A549 (cell line): Measurements from ENCODE around the gene SMAD6. TPM values are rescaled to one million over a fixed set of nuclear protein-coding genes. Genes with fewer than 3 reads are reported as not detected.

Source experiments
- ATAC-seq, 2 experiments: fragments of 200-7000 bp in 1 of 2; fragments of >200 bp in 1 of 2; cut with Nextera tagmentation in 1 of 2; cut with Tn5 transposase in 1 of 2; 3 replicates each; pipeline versions ENCODE4 v1.8.0 to v1.9.1; 2018 to 2020; ENCODE audit warnings: mild to moderate bottlenecking in 1 of 2, moderate library complexity in 1 of 2
- CTCF ChIA-PET: fragments of 300-600 bp; sonication (Branson Sonifier 250); formaldehyde crosslinking; extraction: SDS; loops from one replicate; lab custom pipeline; 2021; ENCODE audit warnings: antibody characterized with exemption, inconsistent platforms; lab: Yijun Ruan, JAX
- POLR2A ChIA-PET: fragments of 350-600 bp; formaldehyde crosslinking; extraction: SDS; loops from one replicate; lab custom pipeline; 2021; ENCODE audit warnings: antibody characterized with exemption, inconsistent platforms; lab: Yijun Ruan, JAX
- DNase-seq, 2 experiments: peaks; one replicate each; pipeline versions ENCODE4 v3.0.0 to v3.0.0-alpha.2; 2011 to 2016; ENCODE audit warnings: low read depth in 1 of 2, low spot score in 1 of 2
- FAIRE-seq: peaks from 2 replicates; lab custom pipeline; 2011; peaks lifted over from hg19 to GRCh38; lab: Jason Lieb, UNC
- H3K27ac ChIP-seq, 2 experiments: fragments of >200 bp; sonication (Bioruptor Twin); formaldehyde crosslinking; 3 replicates each; pipeline ENCODE4 v1.5.1; 2016 to 2017
- H3K4me1 ChIP-seq: fragments of >200 bp; sonication (Bioruptor Twin); formaldehyde crosslinking; 3 replicates; pipeline ENCODE4 v1.6.1; 2016
- H3K4me2 ChIP-seq: fragments of >200 bp; sonication (Bioruptor Twin); formaldehyde crosslinking; 3 replicates; pipeline ENCODE4 v1.6.1; 2016
- H3K4me3 ChIP-seq: fragments of >200 bp; sonication (Bioruptor Twin); formaldehyde crosslinking; 3 replicates; pipeline ENCODE4 v1.5.1; 2016
- H3K9me3 ChIP-seq: fragments of >200 bp; sonication (Bioruptor Twin); formaldehyde crosslinking; 3 replicates; pipeline ENCODE4 v1.6.1; 2016
- CBX8 ChIP-seq: fragments of 200-600 bp; sonication (generic); IDR thresholded peaks from 2 replicates; pipeline ENCODE4 v1.6.1; 2016
- CEBPB ChIP-seq, 2 experiments: fragments of >200 bp in 1 of 2; sonication (Bioruptor Twin) in 1 of 2; formaldehyde crosslinking in 1 of 2; IDR thresholded peaks; 2 replicates each; pipeline ENCODE4 v1.6.1; 2012 to 2016
- E2F6 ChIP-seq: IDR thresholded peaks from 2 replicates; pipeline ENCODE4 v1.6.1; 2012; ENCODE audit warnings: low read depth, borderline replicate concordance
- EP300 ChIP-seq, 2 experiments: fragments of >200 bp; sonication (Bioruptor Twin); formaldehyde crosslinking; IDR thresholded peaks; 2 replicates in 1 of 2; 3 replicates in 1 of 2; pipeline ENCODE4 v1.6.1; 2016 to 2017
- FOSB ChIP-seq: fragments of 250-450 bp; sonication (Bioruptor Pico); IDR thresholded peaks from 2 replicates; pipeline ENCODE4 v1.5.0; 2020; ENCODE audit warnings: mild to moderate bottlenecking, moderate library complexity
- HEYL ChIP-seq: fragments of 250-450 bp; sonication (Bioruptor Pico); IDR thresholded peaks from 2 replicates; pipeline ENCODE4 v1.8.0; 2021; ENCODE audit warnings: mild to moderate bottlenecking, moderate library complexity
- HOXB13 ChIP-seq: fragments of 250-450 bp; sonication (Bioruptor Pico); IDR thresholded peaks from 2 replicates; pipeline ENCODE4 v1.5.0; 2020; ENCODE audit warnings: low read depth, mild to moderate bottlenecking, moderate library complexity
- HOXB5 ChIP-seq: fragments of 250-450 bp; sonication (Bioruptor Pico); IDR thresholded peaks from 2 replicates; pipeline ENCODE4 v1.5.0; 2020; ENCODE audit warnings: mild to moderate bottlenecking, moderate library complexity
- JUNB ChIP-seq: fragments of >200 bp; sonication (Bioruptor Twin); formaldehyde crosslinking; IDR thresholded peaks from 2 replicates; pipeline ENCODE4 v1.6.1; 2016
- KDM1A ChIP-seq: fragments of 200-600 bp; sonication (generic); IDR thresholded peaks from 2 replicates; pipeline ENCODE4 v1.6.1; 2016; ENCODE audit warnings: low read depth, mild to moderate bottlenecking
- MAFK ChIP-seq: fragments of 450-650 bp; IDR thresholded peaks from 2 replicates; pipeline ENCODE4 v1.6.1; 2014; ENCODE audit not compliant: partially characterized antibody
- MAZ ChIP-seq: fragments of 150-350 bp; IDR thresholded peaks from 2 replicates; pipeline ENCODE4 v1.6.1; 2014; ENCODE audit warnings: antibody characterized with exemption, low read depth, low read length, borderline replicate concordance
- MYC ChIP-seq: IDR thresholded peaks from 2 replicates; pipeline ENCODE4 v1.6.1; 2012; ENCODE audit warnings: mild to moderate bottlenecking, inconsistent platforms, low read length, improper control_type of control experiment, borderline replicate concordance
- NFE2L2 ChIP-seq: fragments of 150-350 bp; conservative IDR thresholded peaks from 2 replicates; pipeline ENCODE4 v1.6.1; 2014; ENCODE audit warnings: low read length
- POLR2A ChIP-seq: IDR thresholded peaks from 2 replicates; pipeline ENCODE4 v1.6.1; 2012; ENCODE audit warnings: mild to moderate bottlenecking, low read length
- RARB ChIP-seq: fragments of 250-450 bp; sonication (Bioruptor Pico); IDR thresholded peaks from 2 replicates; pipeline ENCODE4 v1.8.0; 2021; ENCODE audit warnings: mild to moderate bottlenecking, moderate library complexity
- TP53 ChIP-seq: fragments of 250-450 bp; sonication (Bioruptor Pico); IDR thresholded peaks from 2 replicates; pipeline ENCODE4 v1.5.0; 2021; ENCODE audit warnings: mild to moderate bottlenecking, moderate library complexity
- ZFP36 ChIP-seq: fragments of 450-650 bp; IDR thresholded peaks from 2 replicates; pipeline ENCODE4 v1.6.1; 2014; ENCODE audit warnings: borderline replicate concordance; ENCODE audit not compliant: partially characterized antibody
- WGBS: methylation state at CpG from one replicate; pipeline ENCODE4 v1.1.6; 2017; ENCODE audit errors: missing lambda C conversion rate; 5-methylcytosine and 5-hydroxymethylcytosine counted together
- polyA plus RNA-seq, 4 experiments: library from polyadenylated mRNA; depleted of rRNA in 3 of 4; stranded (reverse); fragments of >200 nt; fragmentation: RNase III in 1 of 4; extraction: RNeasy Plus Mini Kit Qiagen cat#74134 plus additional on column Dnase treatment in 1 of 4; gene quantifications; 2 replicates in 3 of 4; 3 replicates in 1 of 4; pipeline ENCODE4 v1.2.3, GENCODE V29; 2011 to 2017
- TF ChIP-seq, protein P1 (sequence below): fragments of >200 bp; sonication (Bioruptor Twin); formaldehyde crosslinking; IDR thresholded peaks from 3 replicates; pipeline ENCODE4 v1.6.1; 2016
- TF ChIP-seq, protein P2 (sequence below): IDR thresholded peaks from 2 replicates; pipeline ENCODE4 v1.6.1; 2012

Gene SMAD6
- polyA plus RNA-seq, 2 of the 4 experiments (the other 2 are of a cell fraction): 9.6 to 46.6 TPM

DNA sequence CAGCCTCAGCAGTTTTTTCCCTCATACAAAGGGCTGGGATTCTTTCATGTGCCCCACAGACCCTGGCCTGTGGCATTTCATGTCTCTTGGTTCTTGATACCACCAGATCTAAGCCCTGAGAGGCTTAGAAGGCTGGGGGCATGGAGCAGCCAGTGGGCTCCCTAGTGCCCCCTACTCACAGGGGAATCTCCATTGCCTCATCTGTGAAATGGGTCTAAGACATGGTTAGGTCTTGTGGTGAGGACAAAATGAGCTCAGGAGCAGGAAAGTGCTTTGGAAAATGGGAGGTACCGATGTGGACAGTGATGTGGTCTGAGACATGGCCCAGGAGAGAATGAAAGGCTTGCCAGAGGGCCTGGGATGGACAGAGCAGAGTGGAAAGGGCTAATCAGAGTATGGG lies 94.3 kb downstream of the SMAD6 start:
- no peaks in the 10 kb centered on the region for H3K9me3 ChIP-seq
- H3K4me3 ChIP-seq: no peak overlapping the region
- 94% methylated on average over 1 of the region's 1 CpG for WGBS
- peaks cover 31% of the 10 kb centered on the region for H3K4me1 ChIP-seq
- no peak for DNase-seq
- peak overlapping the region in 1 of 2 experiments; percentile 7; a peak in 1 of 6 replicates for H3K27ac ChIP-seq
- no peak for FAIRE-seq
- no peak overlapping the region for H3K4me2 ChIP-seq
- ChIA-PET CTCF (interaction anchor here (0.7 to 22.8 kb wide), 6 partner anchors 17 to 733 kb away, joined by 3 to 465 read pairs (median 4); no protein-coding TSS in a partner anchor), POLR2A (no interaction called here)
- ATAC-seq: no peak
- TF ChIP-seq JUNB: no peak
- TF ChIP-seq KDM1A: 0 out of 2 replicates have a peak, but pooled peaks have one; percentile 37

DNA sequence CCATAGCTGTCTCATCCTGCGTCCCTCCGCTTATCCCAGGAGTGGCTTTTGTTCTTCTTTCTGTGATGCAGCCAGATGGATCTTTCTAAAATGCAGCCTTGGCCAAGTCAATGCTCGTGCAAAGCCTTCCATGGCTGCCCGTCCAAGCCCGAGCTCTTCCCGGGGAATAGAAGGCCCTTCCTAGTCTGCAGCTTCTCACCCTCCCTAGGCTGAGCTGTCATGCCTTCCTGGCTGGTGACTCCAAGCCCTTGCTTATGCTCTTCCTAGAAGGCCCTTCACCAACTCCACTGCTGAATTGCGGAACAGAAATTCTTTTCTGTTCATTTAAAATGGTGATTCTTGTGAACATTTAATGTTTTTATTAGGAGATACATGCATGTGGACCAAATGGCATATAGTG lies 95.9 kb downstream of the SMAD6 start:
- no peaks in the 10 kb centered on the region for H3K9me3 ChIP-seq
- peak overlapping the region; percentile 46; the same call in 2 of the 3 replicates for H3K4me2 ChIP-seq
- H3K27ac ChIP-seq: peak overlapping the region in 1 of 2 experiments; percentile 76; a peak in 3 of 6 replicates
- peaks cover 45% of the 10 kb centered on the region for H3K4me1 ChIP-seq
- H3K4me3 ChIP-seq: no peak overlapping the region
- ATAC-seq: no peak
- WGBS: 92% methylated on average over 7 of the region's 7 CpGs
- no peak for DNase-seq
- TF ChIP-seq E2F6 (no peak), MAZ (no peak), POLR2A (no peak), NFE2L2 (no peak), MAFK (no peak), HOXB5 (CRISPR knock-in tag) (no peak), FOSB (CRISPR knock-in tag) (no peak), TP53 (CRISPR knock-in tag) (no peak), RARB (CRISPR knock-in tag) (no peak), EP300 (IDR thresholded peaks at IDR 0.05) (no peak)
- TF ChIP-seq, protein P1, sequence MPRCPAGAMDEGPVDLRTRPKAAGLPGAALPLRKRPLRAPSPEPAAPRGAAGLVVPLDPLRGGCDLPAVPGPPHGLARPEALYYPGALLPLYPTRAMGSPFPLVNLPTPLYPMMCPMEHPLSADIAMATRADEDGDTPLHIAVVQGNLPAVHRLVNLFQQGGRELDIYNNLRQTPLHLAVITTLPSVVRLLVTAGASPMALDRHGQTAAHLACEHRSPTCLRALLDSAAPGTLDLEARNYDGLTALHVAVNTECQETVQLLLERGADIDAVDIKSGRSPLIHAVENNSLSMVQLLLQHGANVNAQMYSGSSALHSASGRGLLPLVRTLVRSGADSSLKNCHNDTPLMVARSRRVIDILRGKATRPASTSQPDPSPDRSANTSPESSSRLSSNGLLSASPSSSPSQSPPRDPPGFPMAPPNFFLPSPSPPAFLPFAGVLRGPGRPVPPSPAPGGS: no peak
- TF ChIP-seq, all 56 proteins: peak for 0
- FAIRE-seq: no peak
- POLR2A ChIA-PET: no interaction called here
- CTCF ChIA-PET: interaction anchor here (0.8 to 22.8 kb wide), 11 partner anchors 9 to 179 kb away, joined by 3 to 465 read pairs (median 4); no protein-coding TSS in a partner anchor

GRCh38 chr15:66798426-66799061 lies 96.5 kb downstream of the SMAD6 start:
- H3K4me2 ChIP-seq: peak overlapping the region; percentile 46
- no peak for DNase-seq
- no peaks in the 10 kb centered on the region for H3K9me3 ChIP-seq
- H3K4me3 ChIP-seq: no peak overlapping the region
- 78% methylated on average over 10 of the region's 10 CpGs for WGBS
- no peak for ATAC-seq
- TF ChIP-seq ZFP36 (no peak), HEYL (CRISPR knock-in tag) (no peak), HOXB13 (CRISPR knock-in tag) (no peak)
- TF ChIP-seq, all 56 proteins: peak for 0
- FAIRE-seq: no peak
- ChIA-PET POLR2A (no interaction called here), CTCF (interaction anchor here (0.8 to 22.8 kb wide), 9 partner anchors 10 to 179 kb away, joined by 3 to 465 read pairs (median 4); no protein-coding TSS in a partner anchor)
- H3K27ac ChIP-seq: peak overlapping the region; percentile 21 to 76; a peak in 5 of 6 replicates
- peaks cover 51% of the 10 kb centered on the region for H3K4me1 ChIP-seq

- Histone ChIP-seq H3K4me3 (no peak overlapping the region), H3K4me2 (peak overlapping the region; percentile 46), H3K27ac (peak overlapping the region; percentile 3 to 47), H3K9me3 (no peaks in the 10 kb centered on the region), H3K4me1 (peaks cover 58% of the 10 kb centered on the region)
- ChIA-PET POLR2A (no interaction called here), CTCF (interaction anchor here (1.0 to 22.8 kb wide), 5 partner anchors 11 to 180 kb away, joined by 3 to 465 read pairs (median 14); no protein-coding TSS in a partner anchor)
- DNase-seq (no peak), FAIRE-seq (no peak), ATAC-seq (no peak)
- TF ChIP-seq EP300 (IDR thresholded peaks at IDR 0.05): no peak
- no peak for TF ChIP-seq MYC
- no peak for TF ChIP-seq CEBPB (IDR thresholded peaks at IDR 0.05)
- TF ChIP-seq CBX8: no peak
- TF ChIP-seq, protein P2, sequence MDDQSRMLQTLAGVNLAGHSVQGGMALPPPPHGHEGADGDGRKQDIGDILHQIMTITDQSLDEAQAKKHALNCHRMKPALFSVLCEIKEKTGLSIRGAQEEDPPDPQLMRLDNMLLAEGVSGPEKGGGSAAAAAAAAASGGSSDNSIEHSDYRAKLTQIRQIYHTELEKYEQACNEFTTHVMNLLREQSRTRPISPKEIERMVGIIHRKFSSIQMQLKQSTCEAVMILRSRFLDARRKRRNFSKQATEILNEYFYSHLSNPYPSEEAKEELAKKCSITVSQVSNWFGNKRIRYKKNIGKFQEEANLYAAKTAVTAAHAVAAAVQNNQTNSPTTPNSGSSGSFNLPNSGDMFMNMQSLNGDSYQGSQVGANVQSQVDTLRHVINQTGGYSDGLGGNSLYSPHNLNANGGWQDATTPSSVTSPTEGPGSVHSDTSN: no peak
- WGBS: 74% methylated on average over 4 of the region's 4 CpGs
Observed at GRCh38 chr15:66799242-66799641, 97.2 kb downstream of the SMAD6 start.
